KMS-11 (cell line): ENCODE results near the gene UQCRQ.

Experiments
- H2AFZ ChIP-seq: fragments of 200-600 bp; sonication (generic); 2 replicates; pipeline ENCODE4 v1.6.1; 2016; ENCODE audit warnings: antibody characterized with exemption, mixed run types, low read depth
- H3K27ac ChIP-seq: fragments of 200-600 bp; sonication (generic); 2 replicates; pipeline ENCODE4 v1.6.1; 2016; ENCODE audit warnings: mild to moderate bottlenecking, mixed run types
- H3K27me3 ChIP-seq: fragments of 200-600 bp; sonication (generic); 2 replicates; pipeline ENCODE4 v1.6.1; 2017; ENCODE audit warnings: mild to moderate bottlenecking, low read depth, mixed run types, moderate library complexity; ENCODE audit not compliant: insufficient read depth
- H3K36me3 ChIP-seq: fragments of 200-600 bp; sonication (generic); 2 replicates; pipeline ENCODE4 v1.6.1; 2017; ENCODE audit warnings: mild to moderate bottlenecking, mixed run types; ENCODE audit not compliant: insufficient read depth
- H3K4me1 ChIP-seq: fragments of 200-600 bp; sonication (generic); 2 replicates; pipeline ENCODE4 v1.6.1; 2016; ENCODE audit warnings: mild to moderate bottlenecking, low read depth, mixed run types; ENCODE audit not compliant: poor library complexity, severe bottlenecking
- H3K4me2 ChIP-seq: fragments of 200-600 bp; sonication (generic); 2 replicates; pipeline ENCODE4 v1.7.0; 2016; ENCODE audit warnings: mild to moderate bottlenecking, mixed run types
- H3K4me3 ChIP-seq: fragments of 200-600 bp; sonication (generic); IDR thresholded peaks from 2 replicates; pipeline ENCODE4 v1.6.1; 2017; ENCODE audit warnings: low read depth, low read length, mixed read lengths; ENCODE audit not compliant: insufficient read depth
- H3K79me2 ChIP-seq: fragments of 200-600 bp; sonication (generic); 2 replicates; pipeline ENCODE4 v1.6.1; 2016; ENCODE audit warnings: low read depth, mixed run types; ENCODE audit not compliant: insufficient read depth
- H3K9ac ChIP-seq: fragments of 200-600 bp; sonication (generic); 2 replicates; pipeline ENCODE4 v1.6.1; 2016; ENCODE audit warnings: mild to moderate bottlenecking, mixed run types
- H4K20me1 ChIP-seq: fragments of 200-600 bp; sonication (generic); 2 replicates; pipeline ENCODE4 v1.6.1; 2016; ENCODE audit warnings: mild to moderate bottlenecking, mixed run types; ENCODE audit not compliant: insufficient read depth
- CTCF ChIP-seq: fragments of 200-600 bp; sonication (generic); conservative IDR thresholded peaks from 2 replicates; pipeline ENCODE4 v1.6.1; 2017; ENCODE audit warnings: low read depth, mild to moderate bottlenecking, antibody characterized with exemption, low read length, moderate library complexity, mixed read lengths

UQCRQ gene

DNA sequence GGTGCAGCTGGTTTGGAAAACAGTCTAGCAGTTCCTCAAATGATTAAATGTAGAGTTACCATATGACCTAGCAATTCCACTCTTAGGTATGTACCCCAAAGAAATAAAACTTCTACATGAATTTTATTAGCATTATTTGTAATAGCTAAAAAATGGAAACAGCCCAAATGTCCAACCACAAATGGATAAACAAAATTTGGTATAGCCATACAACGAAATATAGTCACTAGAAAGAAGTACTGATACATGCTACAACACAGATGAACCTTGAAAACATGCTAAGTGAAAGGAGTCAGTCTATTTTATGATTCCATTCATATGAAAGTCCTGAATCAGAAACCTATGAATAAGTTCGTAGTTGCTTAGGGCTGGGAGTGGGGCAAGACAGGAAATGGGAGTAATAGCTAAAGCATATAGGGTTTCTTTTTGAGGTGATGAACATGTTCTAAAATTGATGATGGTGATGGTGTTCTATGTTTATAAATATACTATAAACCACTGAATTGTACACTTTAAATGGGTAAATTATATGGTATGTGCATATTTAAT, 6.5 kb upstream of the UQCRQ start:
- no peaks in the 10 kb centered on the region for H4K20me1 ChIP-seq
- no peak for TF ChIP-seq CTCF
- H3K27me3 ChIP-seq, result no peaks in the 10 kb centered on the region

GRCh38 chr5:132860742-132861141, 5.7 kb upstream of the UQCRQ start:
- TF ChIP-seq CTCF, result no peak

More for the DNA sequence above, 6.5 kb upstream of the UQCRQ start:
- Histone ChIP-seq H3K27ac (no peak overlapping the region), H3K9ac (no peak overlapping the region), H3K4me2 (no peak overlapping the region), H3K4me3 (no peak overlapping the region), H3K36me3 (no peaks in the 10 kb centered on the region), H3K79me2 (no peaks in the 10 kb centered on the region), H3K4me1 (no peaks in the 10 kb centered on the region), H2AFZ (no peak overlapping the region)

DNA sequence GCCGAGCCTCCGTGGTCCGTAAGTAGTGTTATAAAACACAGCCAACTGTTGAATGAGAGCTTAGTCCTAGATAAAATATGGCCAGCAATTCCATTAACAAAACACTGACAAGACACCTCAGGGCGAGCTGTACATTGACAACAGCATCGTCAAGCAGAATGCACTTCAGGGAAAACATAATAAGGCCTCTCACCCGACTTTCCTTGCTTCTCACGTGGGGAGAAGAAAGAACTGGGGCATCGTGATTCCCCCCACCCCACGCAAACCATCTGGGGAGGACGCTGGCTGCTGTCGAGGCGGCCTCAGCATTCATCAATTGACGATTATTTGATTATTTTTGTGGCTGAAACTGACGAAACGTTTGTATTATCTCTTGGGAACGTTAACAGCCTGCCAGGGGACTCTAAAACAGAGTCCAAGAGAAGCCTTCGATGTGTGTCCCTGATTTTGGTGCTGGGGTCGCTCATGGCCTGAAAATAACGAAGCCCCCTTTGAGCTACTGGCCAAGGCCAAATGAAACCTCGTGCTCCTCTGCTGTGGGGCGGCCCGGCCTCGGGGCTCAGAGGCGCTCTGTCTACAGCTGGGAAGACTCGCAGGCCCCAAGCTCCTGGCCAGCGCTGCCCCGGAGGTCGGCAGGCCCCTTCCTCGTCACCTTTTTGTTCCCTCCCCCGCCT, 637 bp upstream of the UQCRQ start:
- 0 out of 2 replicates have a peak, but pooled peaks have one; percentile 13 for TF ChIP-seq CTCF
- peak overlapping the region; percentile 72 for H3K27ac ChIP-seq
- H3K27me3 ChIP-seq, result no peaks in the 10 kb centered on the region
- peaks cover 20% of the 10 kb centered on the region for H3K79me2 ChIP-seq
- peak overlapping the region; percentile 71 for H3K4me2 ChIP-seq
- peaks cover 18% of the 10 kb centered on the region for H3K4me1 ChIP-seq
- H2AFZ ChIP-seq, result peak overlapping the region; percentile 80
- H4K20me1 ChIP-seq, result no peaks in the 10 kb centered on the region
- H3K9ac ChIP-seq, result peak overlapping the region; percentile 88
- H3K4me3 ChIP-seq, result no peak overlapping the region
- no peaks in the 10 kb centered on the region; the same call in 1 of the 2 replicates for H3K36me3 ChIP-seq

More at GRCh38 chr5:132860742-132861141, 5.7 kb upstream of the UQCRQ start:
- Histone ChIP-seq H3K27me3 (no peaks in the 10 kb centered on the region), H3K36me3 (no peaks in the 10 kb centered on the region), H3K9ac (no peak overlapping the region), H2AFZ (no peak overlapping the region), H3K4me1 (peaks cover 8% of the 10 kb centered on the region), H3K27ac (no peak overlapping the region), H3K4me3 (no peak overlapping the region), H4K20me1 (no peaks in the 10 kb centered on the region), H3K79me2 (no peaks in the 10 kb centered on the region), H3K4me2 (no peak overlapping the region)

DNA sequence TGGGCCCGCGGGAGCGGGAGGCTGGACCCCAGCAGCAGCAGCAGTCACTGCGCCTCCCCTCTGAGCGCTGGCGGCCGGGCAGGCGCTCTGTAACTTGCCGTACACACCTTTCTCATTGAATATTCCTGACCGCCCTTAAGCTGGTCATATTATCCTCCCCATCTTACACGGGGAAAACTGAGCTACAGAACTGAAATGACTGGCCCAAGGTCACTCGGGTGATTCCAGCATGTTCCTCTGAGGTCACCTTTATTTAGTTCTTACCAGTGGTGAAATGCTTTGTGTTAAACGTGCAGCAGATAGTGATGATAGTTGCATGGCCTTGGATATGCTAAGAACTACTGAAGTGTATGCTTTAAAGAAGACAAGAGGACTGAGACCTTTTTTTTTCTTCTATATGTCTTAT, 607 bp downstream of the UQCRQ start:
- Histone ChIP-seq H3K27me3 (no peaks in the 10 kb centered on the region), H3K4me2 (peak overlapping the region; percentile 81), H4K20me1 (no peaks in the 10 kb centered on the region), H3K27ac (peak overlapping the region; percentile 72), H3K36me3 (no peaks in the 10 kb centered on the region; the same call in 1 of the 2 replicates), H3K9ac (peak overlapping the region; percentile 88), H3K4me1 (peaks cover 18% of the 10 kb centered on the region), H2AFZ (peak overlapping the region; percentile 80), H3K79me2 (peaks cover 20% of the 10 kb centered on the region), H3K4me3 (no peak overlapping the region)
- no peak for TF ChIP-seq CTCF
